ENCODE measurements around the gene SKAP1. TPM values are rescaled to one million over a fixed set of nuclear protein-coding genes. Genes with fewer than 3 reads are reported as not detected.
"Not testable (repeated sequence)": the region's sequence is repeated elsewhere in the genome, so short reads cannot be mapped to it uniquely, and the experiment has no call there.

The SKAP1 gene
- total and polyA plus RNA-seq, 8 donors: 2.4 to 4.4 (median 3.2) TPM; not detected in 2

GRCh38 chr17:48338720-48339119 is 91.3 kb downstream of the SKAP1 start:
- H3K9me3 ChIP-seq: no peaks in the 10 kb centered on the region
- TF ChIP-seq POLR2AphosphoS5 (IDR thresholded peaks at IDR 0.05) (no peak), CTCF (IDR thresholded peaks at IDR 0.05) (no peak), POLR2A (IDR thresholded peaks at IDR 0.05) (no peak), EP300 (IDR thresholded peaks at IDR 0.05) (no peak)
- H3K27me3 ChIP-seq: peaks cover 0 to 66% (median 23%) of the 10 kb centered on the region in 3 donors
- H3K36me3 ChIP-seq: no peaks in the 10 kb centered on the region
- no peaks in the 10 kb centered on the region for H3K4me1 ChIP-seq
- H3K27ac ChIP-seq: no peak overlapping the region
- DNase-seq: no peak
- 49 to 60% (median 52%) methylated on average over 2 of the region's 2 CpGs for WGBS, 5 donors
- H3K4me3 ChIP-seq: no peak overlapping the region
- intact Hi-C loops (cut with DNase I; ENCODE audit: low total_unique reads): loop anchor here (10.0 kb wide), 1 partner anchor 286 kb away; the partner anchor contains the start of gene HOXB9

GRCh38 chr17:48337903-48338302 is 92.1 kb downstream of the SKAP1 start:
- H3K4me1 ChIP-seq, H3K9me3 ChIP-seq, DNase-seq, H3K4me3 ChIP-seq, H3K27ac ChIP-seq, H3K36me3 ChIP-seq: not testable (repeated sequence)
- 84 to 100% (median 92%) methylated on average over 2 of the region's 2 CpGs for WGBS, 5 donors
- intact Hi-C loops (cut with DNase I; ENCODE audit: low total_unique reads): loop anchor here (10.0 kb wide), 1 partner anchor 287 kb away; the partner anchor contains the start of gene HOXB9
- H3K27me3 ChIP-seq: peaks cover 0 to 71% (median 23%) of the 10 kb centered on the region in 3 donors

- no peak for DNase-seq
- no peak overlapping the region for H3K27ac ChIP-seq
- H3K4me3 ChIP-seq: no peak overlapping the region
- H3K27me3 ChIP-seq: peaks cover 0 to 71% (median 17%) of the 10 kb centered on the region in 3 donors
- intact Hi-C loops (cut with DNase I; ENCODE audit: low total_unique reads): loop anchor here (10.0 kb wide), 1 partner anchor 288 kb away; the partner anchor contains the start of gene HOXB9
- H3K4me1 ChIP-seq: no peaks in the 10 kb centered on the region
- H3K9me3 ChIP-seq: no peaks in the 10 kb centered on the region
- 70 to 87% (median 81%) methylated on average over 2 of the region's 2 CpGs for WGBS, 5 donors
- H3K36me3 ChIP-seq: no peaks in the 10 kb centered on the region
- TF ChIP-seq EP300 (IDR thresholded peaks at IDR 0.05): no peak
- no peak for TF ChIP-seq POLR2AphosphoS5 (IDR thresholded peaks at IDR 0.05)
- TF ChIP-seq POLR2A (IDR thresholded peaks at IDR 0.05): no peak
Measured at GRCh38 chr17:48336986-48337385, 93.0 kb downstream of the SKAP1 start.

GRCh38 chr17:48335858-48336500 is 94.0 kb downstream of the SKAP1 start:
- TF ChIP-seq CTCF (IDR thresholded peaks at IDR 0.05) (peak in 5 of 7 experiments; percentile 51 to 73 (median 70)), POLR2A (IDR thresholded peaks at IDR 0.05) (no peak), POLR2AphosphoS5 (IDR thresholded peaks at IDR 0.05) (no peak)
- 5 to 14% (median 9%) methylated on average over 5 of the region's 5 CpGs for WGBS, 5 donors
- Histone ChIP-seq H3K9me3 (no peaks in the 10 kb centered on the region), H3K4me1 (no peaks in the 10 kb centered on the region), H3K27me3 (peaks cover 0 to 77% (median 23%) of the 10 kb centered on the region in 3 donors), H3K36me3 (no peaks in the 10 kb centered on the region), H3K4me3 (no peak overlapping the region), H3K27ac (no peak overlapping the region)
- intact Hi-C loops (cut with DNase I; ENCODE audit: low total_unique reads): loop anchor here (10.0 kb wide), 1 partner anchor 289 kb away; the partner anchor contains the start of gene HOXB9
- DNase-seq: peak in 1 of 2 donors; percentile 80

GRCh38 chr17:48335146-48335784 is 94.7 kb downstream of the SKAP1 start:
- Histone ChIP-seq H3K27ac (no peak overlapping the region), H3K9me3 (no peaks in the 10 kb centered on the region), H3K4me1 (no peaks in the 10 kb centered on the region), H3K4me3 (no peak overlapping the region), H3K36me3 (no peaks in the 10 kb centered on the region), H3K27me3 (peaks cover 0 to 78% (median 24%) of the 10 kb centered on the region in 3 donors)
- intact Hi-C loops (cut with DNase I; ENCODE audit: low total_unique reads): loop anchor here (10.0 kb wide), 1 partner anchor 290 kb away; the partner anchor contains the start of gene HOXB9
- no peak for DNase-seq
- no peak for TF ChIP-seq POLR2AphosphoS5 (IDR thresholded peaks at IDR 0.05)
- no peak for TF ChIP-seq POLR2A (IDR thresholded peaks at IDR 0.05)
- TF ChIP-seq EP300 (IDR thresholded peaks at IDR 0.05): no peak
- TF ChIP-seq CTCF (IDR thresholded peaks at IDR 0.05): no peak

Measured in stomach (tissue), 9 donors.